GM18517 (cell line): ENCODE results near the gene NEURL1B.

Source experiments
- ATAC-seq: cut with Tn5 transposase; IDR thresholded peaks from one replicate; pipeline ENCODE4 v1.9.1; 2021; ENCODE audit warnings: mild to moderate bottlenecking, moderate library complexity; ENCODE audit not compliant: unreplicated experiment

The NEURL1B gene

DNA sequence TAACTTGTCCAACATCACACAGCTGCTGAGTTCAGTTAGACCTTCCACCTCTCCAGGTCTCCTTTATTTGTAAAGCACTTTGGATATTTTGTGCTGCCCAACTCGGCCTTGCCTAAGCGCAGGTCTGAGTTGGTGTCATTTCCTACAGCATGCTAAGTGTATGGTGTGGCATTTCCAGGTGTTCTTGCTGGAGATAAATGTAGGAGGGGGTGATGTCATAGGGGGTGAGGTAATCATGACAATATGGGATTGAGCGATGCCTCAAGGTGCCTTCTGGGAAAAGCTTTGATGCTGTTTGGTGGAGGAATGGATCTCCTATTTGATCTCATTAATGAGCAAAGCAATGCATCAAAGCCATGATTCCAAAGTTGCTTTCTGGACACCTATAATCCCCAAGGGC, 32.3 kb upstream of the NEURL1B start:
- no peak for ATAC-seq

DNA sequence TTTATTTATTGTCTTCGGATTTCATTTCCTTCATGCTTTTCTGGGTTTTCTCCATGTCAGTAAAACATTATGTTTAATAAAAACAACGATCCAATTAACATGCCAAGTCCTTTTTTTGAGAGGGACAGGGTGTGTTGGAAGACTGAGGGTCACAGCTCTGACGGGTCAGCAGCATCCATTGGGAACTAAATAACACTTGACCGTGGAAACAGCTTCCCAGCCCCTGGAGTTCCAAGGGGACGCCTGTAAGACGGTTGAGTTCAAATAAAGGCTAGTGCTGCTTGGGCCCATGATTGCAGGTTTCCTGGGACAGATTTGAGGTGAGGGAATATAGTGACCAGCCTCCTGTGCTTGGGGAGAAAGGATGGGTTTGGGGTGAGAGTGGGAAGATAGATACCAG, 30.4 kb upstream of the NEURL1B start:
- ATAC-seq, result no peak

DNA sequence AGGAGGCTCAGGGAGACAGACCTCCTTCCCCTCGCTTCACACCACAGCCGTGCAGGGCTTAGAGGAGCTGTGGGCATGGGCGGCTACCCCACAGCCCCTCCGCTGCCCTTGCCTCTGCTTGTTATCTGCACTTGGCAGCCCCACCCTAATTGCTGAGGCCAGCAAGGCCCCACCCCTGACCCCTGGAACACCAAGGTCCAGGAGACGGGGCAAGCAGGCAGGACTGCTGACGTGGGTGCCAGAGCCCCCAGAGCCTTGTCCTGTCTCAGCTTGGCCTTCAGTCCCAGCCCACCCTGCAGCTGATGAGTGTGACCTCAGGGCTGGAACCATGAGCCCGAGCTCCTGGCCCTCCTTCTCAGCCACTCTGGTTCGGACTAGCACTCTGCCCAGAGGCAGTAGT, 29.1 kb upstream of the NEURL1B start:
- no peak for ATAC-seq

DNA sequence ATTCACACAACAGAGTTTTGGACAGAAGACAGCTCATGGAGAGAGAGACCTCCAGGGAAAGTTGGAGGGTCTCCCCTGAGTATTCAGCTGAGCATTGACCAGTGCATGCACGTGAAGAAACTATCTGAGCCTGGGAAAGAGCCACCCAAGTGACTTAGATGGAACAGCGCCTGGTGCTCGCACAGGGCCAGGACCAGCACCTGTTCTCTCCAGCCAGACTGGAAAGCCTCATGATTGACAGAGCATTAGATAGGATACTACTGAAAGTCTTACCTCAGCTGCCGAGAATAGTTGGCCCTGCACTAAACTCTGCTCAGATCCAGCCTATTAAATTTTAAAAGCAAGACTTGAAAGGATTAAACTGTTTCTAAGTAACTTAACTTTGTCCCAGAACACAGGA, 28.3 kb upstream of the NEURL1B start:
- ATAC-seq, result no peak

DNA sequence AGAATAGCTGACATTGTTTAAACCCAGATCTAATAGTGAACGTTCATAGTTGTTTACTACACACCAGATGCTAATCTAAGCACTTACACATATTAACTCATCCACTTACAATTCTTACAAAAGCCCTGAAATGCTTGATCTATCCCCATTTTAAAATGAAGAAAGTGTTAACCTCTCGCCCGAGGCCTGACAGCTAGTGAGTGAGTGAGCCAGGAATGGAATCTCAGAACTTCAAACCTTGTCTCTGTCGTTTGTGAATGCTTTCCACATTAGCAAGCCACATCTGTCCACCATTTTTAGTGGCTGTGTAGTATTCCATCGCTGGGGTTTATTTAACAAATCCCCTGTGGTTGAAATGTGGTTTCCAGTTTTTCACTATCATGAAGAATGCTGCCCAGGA, 24.9 kb upstream of the NEURL1B start:
- no peak for ATAC-seq

DNA sequence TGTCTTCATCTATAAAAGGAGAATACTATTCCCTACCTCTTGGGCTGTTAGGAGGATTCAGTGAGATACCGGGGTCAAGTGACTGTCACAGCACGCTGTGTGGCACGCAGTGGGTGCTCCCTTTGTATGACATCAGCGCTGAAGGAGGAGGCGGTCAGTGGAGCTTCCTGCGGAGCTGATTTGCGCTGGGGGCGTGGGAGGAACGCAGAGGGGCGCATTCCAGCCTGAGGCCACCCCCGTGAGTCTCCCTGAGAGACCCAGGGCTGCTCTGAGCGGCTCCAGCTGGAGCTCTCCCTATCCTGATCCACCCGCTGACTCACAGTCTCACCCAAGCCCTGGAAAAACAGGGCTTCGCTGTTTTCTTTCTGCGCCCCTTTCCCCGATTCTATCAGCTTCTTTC, 24.3 kb upstream of the NEURL1B start:
- ATAC-seq, result no peak

DNA sequence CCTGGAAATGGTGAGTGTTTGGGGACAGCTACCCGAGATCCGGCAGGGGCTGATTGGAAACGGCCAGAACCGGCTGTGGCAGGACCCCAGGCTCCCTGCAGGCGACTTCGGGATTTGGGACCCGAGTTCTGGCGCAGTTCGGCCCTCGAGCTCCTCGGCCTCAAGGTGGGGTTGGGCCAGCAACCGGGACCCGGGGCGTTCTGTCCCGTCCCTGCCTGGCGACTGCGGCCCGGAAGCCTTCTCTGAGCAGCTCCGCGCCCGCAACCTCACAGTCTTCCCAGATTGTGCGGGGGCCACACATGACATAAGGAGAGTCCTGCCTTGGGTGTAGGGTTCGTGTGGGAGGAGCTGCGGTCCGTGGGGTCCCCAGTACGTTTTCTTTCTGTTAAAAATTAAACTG, 23.2 kb upstream of the NEURL1B start:
- no peak for ATAC-seq

DNA sequence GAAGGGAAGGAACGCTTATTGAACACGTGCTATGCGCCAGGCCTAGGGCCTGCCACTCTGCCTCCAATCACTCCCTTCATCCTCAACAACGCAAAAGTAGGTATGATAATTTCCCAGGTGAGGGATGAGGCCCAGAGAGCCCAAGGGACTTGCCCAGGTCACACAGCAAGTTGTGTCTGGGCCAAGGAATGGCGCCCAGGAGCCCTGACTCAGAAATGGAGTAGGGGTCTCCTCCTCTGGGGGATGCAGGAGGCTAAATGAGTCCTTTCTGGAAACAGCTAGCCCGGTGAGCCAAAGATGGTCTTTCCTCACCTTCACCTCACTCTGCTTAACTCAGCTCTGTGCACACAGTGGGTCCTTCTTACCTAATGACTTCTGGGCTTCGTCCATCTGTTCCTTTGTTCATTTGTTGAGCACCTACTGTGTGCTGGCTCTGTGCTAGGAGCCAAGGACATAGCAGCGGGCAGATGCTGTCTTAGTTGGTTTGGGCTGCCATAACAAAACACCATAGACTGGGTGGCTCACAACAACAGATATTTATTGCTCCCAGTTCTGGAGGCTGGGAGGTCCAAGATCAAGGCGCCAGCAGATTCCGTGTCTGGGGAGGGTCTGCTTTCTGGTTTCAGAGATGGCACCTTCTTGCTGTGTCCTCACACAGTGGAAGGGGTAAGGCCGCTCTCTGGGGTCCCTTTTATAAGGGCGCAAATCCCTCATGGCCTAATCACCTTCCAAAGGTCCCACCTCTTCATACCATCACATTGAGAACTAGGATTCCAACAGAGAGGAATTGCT, 22.3 kb upstream of the NEURL1B start:
- no peak for ATAC-seq

DNA sequence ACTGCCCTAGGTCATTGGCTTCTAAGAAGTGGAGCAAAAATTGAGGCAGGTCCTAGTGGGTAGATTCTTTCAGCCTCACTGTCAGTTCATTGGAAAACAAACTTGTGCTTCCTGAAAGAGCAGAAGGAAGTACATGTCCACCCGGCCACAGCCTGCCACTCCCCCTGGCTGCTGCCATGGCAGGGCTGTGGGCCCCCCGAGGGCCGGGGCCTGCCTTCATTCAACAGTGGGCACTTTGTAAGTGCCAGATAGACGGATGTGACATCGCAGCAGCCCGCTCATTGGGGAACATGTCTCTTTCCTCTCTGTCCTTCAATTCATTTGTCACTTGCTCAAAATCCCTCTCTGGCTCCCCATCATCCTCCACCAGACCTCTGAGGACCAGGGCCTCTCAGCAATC, 20.6 kb upstream of the NEURL1B start:
- no peak for ATAC-seq

DNA sequence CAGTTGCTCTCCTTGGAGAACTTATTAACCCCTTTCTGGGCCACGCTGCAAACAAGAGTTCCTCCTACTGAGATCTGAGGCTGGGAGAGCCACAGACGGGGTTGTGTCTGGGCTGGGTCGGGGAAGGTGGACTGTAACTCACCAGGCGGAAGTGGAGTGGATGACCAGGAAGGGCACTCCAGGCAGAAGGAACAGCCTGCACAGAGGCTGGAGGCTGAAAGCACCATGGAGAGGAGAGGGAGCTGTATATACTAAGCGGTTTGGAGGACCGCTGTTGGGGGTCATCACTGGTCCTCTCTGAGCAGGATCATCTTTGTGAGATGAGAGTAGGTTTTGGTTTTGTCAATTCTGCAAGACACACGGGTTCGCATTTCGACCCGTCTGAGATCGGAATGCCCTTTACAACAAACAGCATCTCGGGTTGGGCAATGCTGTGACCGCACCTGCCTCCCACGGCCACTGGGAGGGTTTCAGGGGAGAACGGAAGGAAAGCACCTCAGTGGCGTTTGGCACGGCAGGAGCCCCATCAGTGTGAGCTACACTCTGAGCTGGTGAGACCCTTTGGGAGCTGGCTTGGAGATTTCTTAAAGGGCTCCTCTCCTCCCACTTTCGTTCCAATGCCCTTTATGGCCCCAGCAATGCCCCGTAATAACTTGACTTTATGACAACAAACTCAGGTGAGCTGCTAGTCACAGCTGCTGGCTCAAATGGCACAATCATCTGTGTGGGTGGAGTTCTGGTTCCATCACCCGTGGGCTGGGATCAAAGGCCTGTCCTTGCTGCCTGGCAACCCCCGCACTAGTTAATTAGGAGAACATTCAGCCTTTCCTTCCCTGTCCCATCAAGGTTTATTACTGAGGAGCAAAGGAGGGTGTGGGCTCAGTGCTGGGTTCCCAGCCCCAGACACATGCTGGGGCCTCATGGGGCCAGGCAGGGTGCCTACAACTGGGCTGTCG, 18.7 kb upstream of the NEURL1B start:
- ATAC-seq, result no peak

DNA sequence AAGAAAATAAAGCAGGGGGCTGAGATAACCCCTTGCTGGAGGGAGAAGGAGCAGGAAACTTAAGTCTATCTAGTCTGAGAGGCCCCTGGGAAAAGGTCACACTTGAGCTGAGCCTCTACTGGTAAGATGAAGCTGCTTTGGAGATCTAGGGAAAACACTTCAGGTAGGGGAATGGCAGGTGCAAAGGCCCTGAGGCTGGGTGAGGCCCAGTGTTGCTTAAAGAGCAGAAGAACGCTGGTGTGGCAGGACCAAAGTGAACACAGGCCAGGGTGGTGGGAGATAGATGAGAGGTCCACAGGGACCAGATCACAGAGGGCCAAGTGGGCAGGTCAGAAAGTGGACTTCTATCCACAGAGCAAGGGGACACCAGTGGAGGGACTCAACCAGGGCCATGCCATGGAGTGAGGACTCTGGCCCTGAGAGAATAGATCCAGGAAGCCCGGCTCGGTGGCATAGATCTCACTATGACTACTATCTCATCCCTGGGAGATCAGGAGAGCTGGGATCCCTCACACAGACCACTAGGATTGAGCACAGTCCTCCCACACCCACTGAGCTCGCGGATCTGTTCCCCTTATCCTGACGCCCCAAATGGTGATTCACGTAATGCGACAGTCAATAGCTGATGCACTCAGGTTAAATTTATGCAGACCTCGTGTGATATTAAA, 17.6 kb upstream of the NEURL1B start:
- ATAC-seq, result no peak

DNA sequence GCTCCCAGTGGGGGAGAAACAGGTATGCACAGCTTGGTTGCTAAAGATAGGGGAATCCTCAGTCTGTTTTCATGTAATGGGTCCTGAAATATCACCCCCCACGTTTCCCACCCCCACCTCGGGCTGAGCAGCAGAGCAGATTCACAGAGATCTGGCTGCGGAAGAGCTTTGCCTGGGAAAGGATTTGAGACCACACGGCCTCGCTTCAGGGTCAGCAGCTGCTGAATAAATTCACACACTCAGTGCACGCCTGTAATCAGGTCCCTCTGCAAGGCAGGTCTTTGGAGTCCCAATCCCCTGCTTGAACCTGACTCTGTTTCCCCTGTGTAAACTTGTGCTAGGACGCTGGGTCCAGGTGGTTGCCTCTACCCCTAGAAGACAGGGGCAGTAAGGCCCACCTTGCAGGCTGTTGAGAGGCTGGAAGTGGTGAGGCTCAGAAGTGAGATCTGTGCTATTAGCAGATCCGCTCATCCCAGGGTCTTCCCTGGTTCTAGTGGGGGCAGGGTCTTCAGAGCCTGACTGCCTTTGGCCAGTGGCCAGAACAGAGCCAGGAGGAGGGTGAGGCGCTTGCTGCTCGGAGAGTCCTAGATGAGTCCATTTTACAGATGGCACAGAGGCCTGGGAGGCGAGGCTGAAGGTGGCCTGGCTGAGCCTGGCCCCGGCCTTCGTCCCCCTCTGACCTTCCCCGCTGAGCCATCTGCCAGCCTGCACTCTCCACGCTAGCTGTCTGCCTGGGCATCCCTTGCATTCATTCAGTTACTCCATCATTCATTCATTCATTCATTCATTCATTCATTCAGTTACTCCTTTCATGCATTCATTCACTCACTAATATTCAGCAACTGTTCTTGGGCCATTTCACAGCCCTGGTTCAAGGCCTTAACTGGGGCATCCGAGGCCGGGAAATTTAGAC, 16.7 kb upstream of the NEURL1B start:
- no peak for ATAC-seq

DNA sequence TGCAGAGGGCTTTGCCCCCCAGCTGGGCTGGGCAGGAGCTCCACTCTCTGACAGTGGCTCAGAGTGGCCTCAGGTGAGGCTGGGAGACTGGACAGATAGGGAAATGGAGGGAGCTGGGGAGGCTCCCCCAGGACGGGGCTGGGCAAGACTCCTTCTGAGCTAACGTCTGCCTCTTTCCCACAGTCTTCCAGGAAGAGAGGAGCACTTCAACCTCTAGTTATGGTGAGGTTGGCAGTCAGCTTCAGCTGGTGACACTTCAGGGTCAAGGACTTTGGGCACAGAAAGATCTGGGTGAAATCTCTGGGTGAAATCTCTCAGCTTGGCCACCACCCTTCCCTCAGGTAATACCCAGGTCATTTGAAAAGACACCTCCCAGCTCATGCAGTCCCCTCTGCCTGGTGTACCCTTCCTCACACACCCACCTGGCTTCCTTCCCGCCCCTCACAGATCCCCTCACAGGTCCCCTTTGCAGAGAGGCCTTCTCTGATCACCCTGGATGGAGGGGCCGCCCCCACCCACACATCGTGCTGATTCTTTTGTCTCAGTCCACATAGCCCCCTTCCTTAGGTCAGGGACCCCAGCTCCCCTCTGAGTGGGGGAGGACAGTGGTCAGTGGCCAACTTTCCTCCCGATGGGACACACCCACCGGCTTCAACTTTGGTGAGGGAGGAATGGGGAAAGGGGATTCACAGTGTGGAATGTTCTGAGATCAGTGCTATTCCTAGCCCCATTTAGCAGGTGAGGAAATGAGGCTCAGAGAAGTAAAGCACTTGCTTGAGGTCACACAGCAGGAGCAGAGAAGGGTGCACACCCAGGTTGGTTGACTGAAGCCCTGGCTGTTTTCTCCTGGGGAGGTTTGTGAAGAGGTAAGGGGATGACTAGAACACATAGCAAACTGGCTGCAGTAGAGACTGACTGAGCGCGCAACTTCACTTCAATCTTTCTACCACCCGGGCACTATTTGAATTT, 15.8 kb upstream of the NEURL1B start:
- ATAC-seq, result no peak

DNA sequence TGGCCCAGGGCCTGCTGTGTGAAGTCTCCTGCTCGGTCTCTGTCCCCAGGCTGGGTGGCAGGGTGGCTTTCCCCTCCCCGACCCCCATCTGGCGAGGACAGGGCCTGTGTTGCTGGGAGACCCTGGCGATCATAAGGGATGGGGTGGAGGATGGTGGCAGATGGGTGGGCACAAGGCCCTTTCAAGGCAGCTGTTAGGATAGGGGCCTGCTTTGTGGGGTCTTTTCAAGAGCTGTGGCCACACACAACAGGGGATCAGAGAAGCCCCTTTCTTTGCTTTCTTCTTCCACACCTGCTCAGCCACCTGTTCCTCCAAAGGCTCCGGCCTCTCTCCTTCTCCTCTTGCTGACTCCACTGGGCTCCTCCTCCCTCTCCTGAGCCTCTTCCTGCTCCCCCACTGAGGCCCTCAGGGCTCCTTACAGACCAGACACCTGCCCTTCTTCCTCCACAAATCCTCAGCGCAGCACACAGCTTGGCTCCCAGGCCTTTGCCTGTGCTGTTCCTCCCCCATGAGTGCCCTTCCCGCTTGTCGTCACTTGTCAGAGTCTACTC, 15.0 kb upstream of the NEURL1B start:
- no peak for ATAC-seq

DNA sequence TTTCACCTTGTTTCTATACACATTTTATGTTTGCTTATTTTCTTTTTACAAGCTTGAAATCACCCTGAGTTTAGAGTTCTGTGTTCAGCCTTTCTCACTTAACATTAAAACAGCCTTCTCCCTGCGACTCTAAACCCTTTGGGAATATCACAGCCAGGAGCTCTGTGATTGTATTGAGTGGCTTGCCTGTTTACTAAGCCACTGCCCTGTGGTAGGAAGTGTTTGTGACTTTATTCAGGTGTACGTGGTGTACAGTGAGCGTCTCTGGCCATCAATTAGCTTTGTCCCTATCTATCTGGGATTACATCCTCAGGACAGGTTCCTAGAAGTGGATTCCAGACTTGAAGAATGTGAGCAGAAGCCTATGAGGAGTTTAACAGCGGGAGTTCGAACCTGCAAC, 11.0 kb upstream of the NEURL1B start:
- no peak for ATAC-seq

DNA sequence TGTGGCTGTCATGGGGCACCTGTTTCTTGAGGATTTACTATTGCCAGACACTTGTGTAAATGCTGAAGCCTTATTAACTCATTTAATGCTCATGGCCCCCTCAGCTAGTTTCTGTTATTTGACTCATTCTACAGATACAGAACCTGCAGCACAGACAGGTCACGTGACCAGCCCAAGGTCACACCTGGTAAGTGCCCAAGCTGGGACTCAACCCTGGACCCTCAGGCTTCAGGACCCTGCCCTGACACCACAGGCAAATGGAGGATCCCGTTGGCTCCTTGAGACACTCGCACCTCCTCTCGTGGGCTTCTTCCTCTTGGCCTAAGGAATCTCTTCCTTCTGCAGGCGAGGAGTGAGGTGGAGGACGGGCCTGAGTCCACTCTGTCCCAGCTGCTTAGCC, 10.6 kb upstream of the NEURL1B start:
- no peak for ATAC-seq

DNA sequence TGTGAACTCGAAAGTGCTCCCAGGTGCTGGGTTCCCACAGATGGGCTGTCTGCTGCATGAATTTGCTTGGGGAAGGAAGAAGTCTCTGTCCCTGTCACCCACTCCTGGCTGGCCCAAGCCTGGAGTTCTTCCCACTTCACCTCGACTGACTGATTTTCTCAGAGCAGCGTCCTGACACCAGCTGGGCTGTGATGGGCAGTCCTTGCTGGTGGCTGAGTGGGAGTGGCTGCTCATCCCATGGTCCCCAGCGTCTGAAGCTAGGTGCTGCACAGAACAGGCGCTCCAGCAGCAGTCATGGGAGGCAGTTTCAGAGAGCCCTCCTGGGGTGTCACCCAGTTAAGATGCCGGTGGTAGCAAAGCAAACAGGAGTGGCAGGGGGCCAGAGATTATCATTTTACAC, 10.1 kb upstream of the NEURL1B start:
- no peak for ATAC-seq

DNA sequence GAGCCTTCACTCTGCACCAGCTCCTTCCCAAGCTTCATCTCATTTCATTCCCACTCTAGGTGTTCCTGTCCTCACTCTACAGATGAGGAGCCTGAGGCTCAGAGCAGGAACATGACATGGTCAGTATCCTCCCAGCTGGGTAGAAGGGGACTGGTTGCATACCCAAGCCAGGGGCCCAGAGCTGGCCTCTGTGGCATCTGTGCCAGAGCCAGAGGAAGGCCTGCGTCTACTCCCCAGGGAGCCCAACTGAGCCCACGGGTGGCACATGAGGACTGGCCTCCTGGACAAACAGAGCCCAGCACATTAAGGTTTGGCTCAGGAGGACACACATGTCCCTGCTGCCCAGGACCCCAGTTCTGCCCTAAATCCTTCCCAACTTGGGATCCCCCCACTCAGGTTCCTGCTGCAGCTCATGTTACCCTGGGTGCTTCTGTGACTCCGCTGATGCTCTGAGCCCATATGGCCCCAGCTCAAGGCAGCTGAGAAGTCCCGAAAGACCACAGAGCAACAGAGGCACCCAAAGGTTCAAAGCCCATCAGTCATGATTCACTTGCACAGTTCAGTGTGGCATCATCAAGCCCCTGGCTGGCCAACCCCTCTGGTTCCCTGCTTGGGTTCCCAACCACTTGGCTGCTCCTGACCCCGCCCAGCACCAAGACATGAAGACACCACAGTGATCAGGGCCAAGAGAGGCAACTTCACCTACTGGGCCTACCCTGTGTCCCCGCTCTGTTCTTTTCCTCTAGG, 8.5 kb upstream of the NEURL1B start:
- ATAC-seq, result no peak
